Erythroblast (primary cell): ENCODE data around the gene FOXK1.
"Not testable (repeated sequence)": the region's sequence is repeated elsewhere in the genome, so short reads cannot be mapped to it uniquely, and the experiment has no call there.

Source experiments
- GATA1 ChIP-seq: IDR thresholded peaks from 2 replicates; pipeline ENCODE4 v1.6.1; 2011; ENCODE audit warnings: low read depth, mild to moderate bottlenecking, control low read depth, low read length, moderate library complexity
- POLR2A ChIP-seq: IDR thresholded peaks from 2 replicates; pipeline ENCODE4 v1.6.1; 2011; ENCODE audit warnings: mild to moderate bottlenecking, low read length

DNA sequence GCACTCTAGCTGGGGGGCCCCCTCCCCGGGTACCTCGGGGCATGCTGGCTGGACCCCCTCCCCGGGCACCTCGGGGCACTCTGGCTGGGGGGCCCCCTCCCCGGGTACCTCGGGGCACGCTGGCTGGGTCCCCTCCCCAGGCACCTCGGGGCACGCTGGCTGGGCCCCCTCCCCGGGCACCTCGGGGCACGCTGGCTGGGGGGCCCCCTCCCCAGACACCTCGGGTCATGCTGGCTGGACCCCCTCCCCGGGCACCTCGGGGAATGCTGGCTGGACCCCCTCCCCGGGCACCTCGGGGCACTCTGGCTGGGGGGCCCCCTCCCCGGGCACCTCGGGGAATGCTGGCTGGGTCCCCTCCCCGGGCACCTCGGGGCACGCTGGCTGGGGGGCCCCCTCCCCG is 120.5 kb downstream of the FOXK1 start:
- TF ChIP-seq POLR2A, GATA1: not testable (repeated sequence)
